NCI-H1436 treated with DMSO at 0.1 percent for 48 hours (cell line): ENCODE results near the gene ARHGAP10.
A peak's percentile ranks its signal among the peaks of the same experiment; 100 is the strongest.

ENCODE experiments used
- DNase-seq: peaks from one replicate; lab custom pipeline; 2025; lab: John Stamatoyannopoulos, UW

ARHGAP10 gene

GRCh38 chr4:147732518-147733235, 789 bp downstream of the ARHGAP10 start:
- DNase-seq, result no peak

DNA sequence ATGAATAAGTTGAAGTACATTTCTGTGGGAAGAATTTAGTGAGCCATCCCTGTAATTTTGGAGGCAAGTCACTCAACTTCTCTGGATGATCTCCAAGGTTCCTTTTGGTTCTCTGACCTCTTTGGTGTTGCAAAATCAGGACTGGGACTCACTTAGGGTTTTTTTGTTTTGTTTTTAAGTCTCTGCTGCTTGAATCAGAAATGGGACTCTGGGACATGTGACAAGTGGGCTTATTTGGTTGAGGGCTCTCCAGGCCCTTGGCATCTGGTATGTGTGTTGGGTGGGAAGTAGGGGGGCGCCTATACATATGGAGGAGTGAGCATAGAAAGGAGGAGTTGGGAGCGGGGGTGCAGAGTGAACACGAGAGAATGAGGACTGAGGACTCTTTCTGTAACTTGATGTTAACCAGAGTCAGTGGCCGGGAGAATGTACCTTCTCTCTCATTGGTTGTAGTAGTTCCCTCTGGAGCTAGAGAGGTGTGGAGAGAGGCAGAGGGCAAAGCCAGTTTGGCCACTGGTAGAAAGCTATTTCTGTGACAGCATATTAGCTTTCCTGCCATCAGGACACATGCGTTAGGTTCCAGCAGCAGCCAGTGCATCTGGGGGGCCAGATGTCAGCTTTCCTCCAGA, 1.9 kb downstream of the ARHGAP10 start:
- no peak for DNase-seq

DNA sequence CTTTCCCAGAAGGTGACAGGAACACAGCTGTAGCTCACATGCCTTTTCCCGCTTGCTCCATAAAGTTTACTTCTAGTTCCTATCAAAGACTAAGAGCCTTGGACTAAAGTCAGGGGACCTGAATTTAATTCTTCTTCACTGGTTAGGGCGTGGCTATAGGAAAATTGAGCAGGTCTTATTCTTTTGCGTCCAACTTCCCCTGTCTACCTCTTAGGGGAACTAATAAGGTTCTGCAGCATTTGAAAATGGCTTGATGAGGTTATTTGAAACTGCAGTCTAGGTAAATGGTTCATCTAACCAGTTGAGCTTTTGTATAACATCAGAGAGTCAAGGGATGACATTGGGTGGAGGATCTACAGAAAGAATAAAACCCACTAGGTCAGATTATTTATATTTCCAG, 2.6 kb downstream of the ARHGAP10 start:
- no peak for DNase-seq

DNA sequence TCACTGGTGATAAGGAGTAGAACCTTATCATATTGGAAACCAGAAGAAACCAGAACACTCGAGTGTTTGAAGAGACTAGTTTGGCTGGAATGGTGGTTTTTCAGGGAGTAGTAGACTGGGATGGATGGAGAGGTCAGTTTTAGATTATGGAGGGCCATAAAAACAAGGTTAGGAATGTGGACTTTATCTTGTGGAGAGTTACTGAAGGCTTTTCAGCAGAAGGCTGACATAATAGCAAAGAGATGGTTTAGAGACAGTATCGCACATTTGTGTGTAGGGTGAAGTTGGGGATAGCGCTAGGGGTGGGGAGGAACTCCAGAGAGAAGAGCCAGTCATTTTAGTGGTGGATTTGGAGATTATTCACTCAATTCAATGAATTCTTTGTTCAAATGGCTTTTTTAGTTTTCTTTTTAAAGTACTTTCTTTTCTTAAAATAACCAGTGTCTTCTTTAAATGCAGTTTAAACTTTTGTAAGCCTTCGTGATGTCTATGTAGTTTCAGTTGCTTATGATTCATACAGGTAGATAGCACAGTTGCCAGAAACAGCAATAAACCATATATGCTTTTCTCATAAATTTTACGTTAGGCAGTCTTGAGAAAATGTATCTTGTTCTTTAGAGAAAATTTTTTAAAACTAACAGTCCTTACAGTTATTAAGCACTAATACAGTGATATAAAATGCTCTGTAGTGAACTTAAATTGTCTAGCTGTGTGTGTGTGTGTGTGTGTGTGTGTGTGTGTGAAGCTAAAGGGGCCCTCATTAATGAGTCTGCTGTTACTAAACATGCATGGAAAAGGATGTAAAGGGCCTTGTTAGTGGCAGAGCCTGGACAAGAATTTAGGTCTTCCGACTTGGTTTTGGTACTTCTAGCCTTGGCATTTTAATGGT, 3.8 kb downstream of the ARHGAP10 start:
- DNase-seq, result no peak

GRCh38 chr4:147736458-147736857, 4.6 kb downstream of the ARHGAP10 start:
- no peak for DNase-seq

DNA sequence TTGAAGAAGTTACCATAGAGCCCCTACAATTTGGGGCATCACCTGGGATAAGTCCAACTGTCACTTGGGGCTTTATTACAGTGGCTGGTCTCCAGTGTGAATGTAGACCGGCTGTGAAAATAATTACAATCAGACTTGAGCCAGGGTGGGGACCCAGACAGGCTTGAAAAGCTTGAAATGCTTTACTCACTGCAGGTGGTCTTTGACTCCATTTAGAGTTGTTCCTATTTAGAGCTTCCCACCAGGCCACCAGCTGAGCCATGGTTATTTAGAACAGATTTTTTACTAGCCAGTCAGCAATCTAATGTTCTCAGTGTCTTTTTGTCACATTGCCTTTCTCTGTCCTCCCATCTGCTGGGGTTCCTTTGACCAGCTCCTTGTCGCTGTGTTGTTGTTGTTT, 5.7 kb downstream of the ARHGAP10 start:
- no peak for DNase-seq

DNA sequence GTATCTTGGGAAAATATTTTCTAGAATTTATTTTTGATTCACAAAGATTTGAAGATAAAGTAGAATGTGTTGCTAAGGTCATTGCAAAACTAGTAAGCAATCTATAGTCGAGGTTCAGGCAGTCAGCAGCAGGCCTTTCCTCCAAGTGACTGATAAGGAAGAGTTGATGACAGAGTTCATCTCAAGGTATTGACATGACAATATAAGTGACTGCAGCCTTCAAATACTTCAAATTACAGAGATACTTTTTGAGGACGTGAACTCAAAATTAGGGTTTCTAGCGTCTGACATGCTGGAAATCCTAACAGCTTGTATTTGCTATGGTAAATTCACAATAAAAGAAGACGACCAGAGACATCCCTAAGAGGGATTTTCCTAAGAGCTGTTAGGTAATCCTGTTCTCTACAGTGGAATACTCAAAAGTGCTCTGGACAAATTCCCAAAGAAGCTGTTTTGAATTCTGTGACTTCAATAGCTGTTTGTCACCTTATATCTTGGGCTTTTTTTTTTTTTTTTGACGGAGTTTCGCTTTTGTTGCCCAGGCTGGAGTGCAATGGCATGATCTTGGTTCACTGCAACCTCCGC, 7.4 kb downstream of the ARHGAP10 start:
- no peak for DNase-seq

- no peak for DNase-seq
Observed at GRCh38 chr4:147740176-147740575, 8.3 kb downstream of the ARHGAP10 start.

DNA sequence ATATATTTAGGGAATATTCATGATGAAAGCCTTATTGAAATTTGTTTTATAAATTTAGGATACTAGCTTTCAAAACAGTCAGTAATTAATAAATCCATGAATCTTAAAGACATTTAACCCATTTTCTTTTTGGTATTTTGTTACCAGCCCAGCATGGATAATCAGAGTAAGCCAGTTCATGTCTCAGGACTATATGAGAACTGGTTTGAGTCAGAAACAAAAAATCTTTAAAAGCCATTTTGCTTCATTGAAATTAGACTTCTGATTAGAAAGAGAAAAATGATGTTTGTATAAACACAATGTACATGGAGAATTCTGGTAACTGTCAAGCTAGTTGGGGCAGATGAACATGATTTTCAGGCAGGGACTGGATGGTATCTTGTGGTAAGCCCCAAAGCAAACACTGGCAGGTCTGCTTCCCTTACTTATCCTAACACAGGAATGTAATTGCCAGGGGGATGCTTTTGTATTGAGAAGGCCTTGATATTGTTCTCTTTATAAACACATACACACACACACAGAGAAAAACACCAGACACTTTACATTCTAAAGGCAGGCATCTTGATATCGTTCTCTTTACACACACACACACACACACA, 9.4 kb downstream of the ARHGAP10 start:
- DNase-seq, result no peak

- no peak for DNase-seq
Observed at GRCh38 chr4:147747787-147748454, 16.0 kb downstream of the ARHGAP10 start.

DNA sequence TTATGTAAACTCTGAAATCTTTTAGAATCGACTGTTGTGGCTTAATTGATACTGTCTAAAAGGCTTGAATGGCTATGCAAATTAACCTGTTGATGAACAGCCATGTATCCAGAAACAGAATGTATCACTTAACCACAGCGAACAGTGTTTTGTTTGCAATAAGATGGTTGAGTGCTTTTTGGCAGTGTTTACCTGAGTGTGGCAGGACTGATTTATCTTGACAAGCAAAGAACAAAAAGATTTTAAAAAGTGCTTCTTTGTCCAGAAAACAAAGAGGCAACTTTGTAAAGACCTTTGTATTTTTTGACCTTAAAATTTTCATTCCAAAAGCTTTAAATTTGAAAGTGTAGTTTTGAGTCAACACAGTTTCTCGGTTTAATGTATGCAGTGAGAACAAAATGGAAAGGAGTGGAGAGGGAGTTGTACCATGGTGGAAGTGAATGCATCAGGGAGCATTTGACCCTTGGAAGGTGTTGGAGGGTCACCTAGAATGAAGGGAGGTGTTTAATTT, 18.0 kb downstream of the ARHGAP10 start:
- DNase-seq, result peak; percentile 76

DNA sequence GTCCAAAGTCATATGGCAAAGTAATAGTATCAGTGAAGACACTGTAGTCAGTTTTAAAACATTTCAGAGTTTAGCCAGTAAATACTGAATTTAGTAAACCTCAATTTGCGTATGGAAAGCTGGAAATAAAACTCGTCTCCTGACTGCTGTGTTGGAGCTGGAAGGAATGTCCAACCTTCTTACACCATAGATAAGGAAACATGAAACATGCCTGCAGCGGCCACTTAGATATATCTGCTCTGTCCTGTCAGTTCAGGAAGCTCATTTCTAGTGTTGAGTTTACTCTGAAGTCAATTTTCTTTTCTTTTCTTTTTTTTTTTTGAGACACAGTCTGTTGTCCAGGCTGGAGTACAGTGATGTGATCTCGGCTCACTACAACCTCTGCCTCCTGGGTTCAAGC, 21.2 kb downstream of the ARHGAP10 start:
- DNase-seq, result no peak

- no peak for DNase-seq
Observed at GRCh38 chr4:147754037-147754445, 22.2 kb downstream of the ARHGAP10 start.

DNA sequence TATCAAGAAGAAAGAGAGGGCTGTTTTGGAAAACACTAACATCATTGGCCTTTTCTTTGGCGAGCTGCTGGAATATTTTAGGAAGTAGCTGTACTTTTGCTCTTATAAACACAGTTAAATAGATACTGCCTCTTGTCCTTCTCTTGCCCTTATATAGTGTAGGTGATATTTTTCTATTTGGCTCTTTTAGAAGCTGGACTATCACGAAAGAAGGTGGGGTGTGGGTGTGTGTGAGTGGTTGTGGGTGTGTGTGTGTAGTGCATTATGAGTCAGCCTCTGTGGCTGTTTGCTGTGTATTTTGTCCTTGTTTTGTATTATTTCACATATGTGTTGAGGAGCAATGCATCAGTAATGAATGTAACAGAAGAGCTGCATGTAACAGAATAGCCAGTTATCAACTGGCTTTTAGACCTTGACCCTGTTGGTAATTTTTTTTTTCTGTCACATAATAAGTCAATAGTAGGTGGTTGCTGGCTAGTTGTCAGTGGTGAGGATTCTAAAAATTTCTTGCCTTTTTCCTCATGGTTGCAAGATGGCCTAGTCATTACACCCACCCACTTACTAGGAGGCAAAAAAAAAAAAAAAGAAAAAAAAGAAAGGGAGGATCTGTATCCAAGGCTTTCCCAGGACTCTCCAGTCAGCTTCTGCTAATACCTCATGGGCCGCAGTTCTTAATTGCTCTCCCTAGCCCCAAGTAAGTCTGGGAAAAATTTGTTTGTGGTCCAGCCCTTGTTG, 23.8 kb downstream of the ARHGAP10 start:
- no peak for DNase-seq

DNA sequence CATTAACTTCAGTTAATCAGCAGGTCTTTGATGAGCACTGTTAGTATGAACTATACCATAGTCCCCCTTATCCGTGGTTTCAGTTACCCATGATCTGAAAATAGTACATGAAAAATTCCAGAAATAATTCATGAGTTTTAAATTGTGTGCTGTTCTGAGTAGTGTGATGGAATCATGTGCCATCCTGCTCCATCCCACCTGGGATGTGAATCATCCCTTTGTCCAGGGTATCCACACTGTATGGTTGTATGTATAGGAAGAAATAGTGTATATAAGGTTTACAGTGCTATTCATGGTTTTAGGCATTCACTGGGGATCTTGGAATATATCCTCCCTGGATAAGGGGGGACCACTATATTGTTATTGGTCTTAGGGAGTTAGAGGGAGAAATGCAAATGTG, 24.5 kb downstream of the ARHGAP10 start:
- no peak for DNase-seq

GRCh38 chr4:147760176-147760575, 28.3 kb downstream of the ARHGAP10 start:
- peak; percentile 8 for DNase-seq

DNA sequence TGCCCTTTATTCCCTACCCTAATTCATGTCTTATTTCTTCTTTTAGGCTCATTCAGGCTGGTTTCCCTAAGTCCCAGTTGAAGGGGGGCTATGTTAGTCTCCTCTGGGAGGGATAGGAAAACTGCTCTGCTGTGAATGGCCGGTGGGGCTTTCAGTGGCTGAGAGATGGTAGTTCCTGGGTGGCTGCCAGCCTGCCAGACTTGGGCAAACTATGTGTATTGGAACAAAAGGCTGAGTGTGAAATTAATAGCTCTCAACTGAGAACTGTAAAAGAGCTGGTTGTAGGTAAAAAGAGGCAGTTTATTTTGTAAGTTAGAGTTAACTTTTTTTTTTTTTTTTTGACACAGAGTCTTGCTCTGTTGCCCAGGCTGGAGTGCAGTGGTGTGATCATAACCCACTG, 28.8 kb downstream of the ARHGAP10 start:
- no peak for DNase-seq

- no peak for DNase-seq
Observed at GRCh38 chr4:147761218-147761883, 29.5 kb downstream of the ARHGAP10 start.

DNA sequence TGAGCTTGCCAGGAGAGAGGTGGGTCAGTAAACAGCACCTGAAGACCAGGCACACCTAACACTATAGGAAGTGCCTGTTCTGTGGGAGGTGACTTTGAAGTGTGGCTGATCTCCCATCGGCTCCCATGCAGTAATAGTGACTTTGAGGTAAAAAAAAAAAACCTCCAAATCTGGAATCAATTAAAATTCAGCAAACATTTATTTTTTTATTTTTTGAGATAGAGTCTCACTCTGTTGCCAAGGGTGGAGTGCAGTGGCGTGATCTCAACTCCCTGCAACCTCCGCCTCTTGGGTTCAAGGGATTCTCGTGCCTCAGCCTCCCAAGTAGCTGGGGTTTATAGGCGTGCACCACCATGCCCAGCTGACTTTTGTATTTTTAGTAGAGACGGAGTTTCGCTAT, 32.4 kb downstream of the ARHGAP10 start:
- no peak for DNase-seq

- DNase-seq, result no peak
Observed at GRCh38 chr4:147765121-147765529, 33.2 kb downstream of the ARHGAP10 start.
